IPS-20b (cell line): ENCODE results near the gene TECPR1.

Experiments used
- H3K27ac ChIP-seq: one replicate; pipeline ENCODE4 v1.5.1; 2013; ENCODE audit warnings: low read length
- H3K27me3 ChIP-seq: 2 replicates; pipeline ENCODE4 v1.6.1; 2013; ENCODE audit warnings: mild to moderate bottlenecking, low read length, inconsistent platforms; ENCODE audit not compliant: insufficient read depth
- H3K36me3 ChIP-seq: 2 replicates; pipeline ENCODE4 v1.6.1; 2013; ENCODE audit warnings: low read depth, mild to moderate bottlenecking, inconsistent platforms, low read length, moderate library complexity; ENCODE audit not compliant: insufficient read depth
- H3K4me1 ChIP-seq: 2 replicates; pipeline ENCODE4 v1.6.1; 2013; ENCODE audit warnings: mild to moderate bottlenecking, control low read depth, inconsistent platforms, low read length, moderate library complexity; ENCODE audit not compliant: insufficient read depth
- H3K4me3 ChIP-seq: 2 replicates; pipeline ENCODE4 v1.5.1; 2013; ENCODE audit warnings: mild to moderate bottlenecking, low read length, inconsistent platforms
- H3K9ac ChIP-seq: 2 replicates; pipeline ENCODE4 v1.6.1; 2013; ENCODE audit warnings: low read depth, mild to moderate bottlenecking, inconsistent platforms, low read length, moderate library complexity
- H3K9me3 ChIP-seq: 2 replicates; pipeline ENCODE4 v1.6.1; 2013; ENCODE audit warnings: mild to moderate bottlenecking, low read depth, low read length, inconsistent platforms; ENCODE audit not compliant: insufficient read depth

Gene TECPR1

DNA sequence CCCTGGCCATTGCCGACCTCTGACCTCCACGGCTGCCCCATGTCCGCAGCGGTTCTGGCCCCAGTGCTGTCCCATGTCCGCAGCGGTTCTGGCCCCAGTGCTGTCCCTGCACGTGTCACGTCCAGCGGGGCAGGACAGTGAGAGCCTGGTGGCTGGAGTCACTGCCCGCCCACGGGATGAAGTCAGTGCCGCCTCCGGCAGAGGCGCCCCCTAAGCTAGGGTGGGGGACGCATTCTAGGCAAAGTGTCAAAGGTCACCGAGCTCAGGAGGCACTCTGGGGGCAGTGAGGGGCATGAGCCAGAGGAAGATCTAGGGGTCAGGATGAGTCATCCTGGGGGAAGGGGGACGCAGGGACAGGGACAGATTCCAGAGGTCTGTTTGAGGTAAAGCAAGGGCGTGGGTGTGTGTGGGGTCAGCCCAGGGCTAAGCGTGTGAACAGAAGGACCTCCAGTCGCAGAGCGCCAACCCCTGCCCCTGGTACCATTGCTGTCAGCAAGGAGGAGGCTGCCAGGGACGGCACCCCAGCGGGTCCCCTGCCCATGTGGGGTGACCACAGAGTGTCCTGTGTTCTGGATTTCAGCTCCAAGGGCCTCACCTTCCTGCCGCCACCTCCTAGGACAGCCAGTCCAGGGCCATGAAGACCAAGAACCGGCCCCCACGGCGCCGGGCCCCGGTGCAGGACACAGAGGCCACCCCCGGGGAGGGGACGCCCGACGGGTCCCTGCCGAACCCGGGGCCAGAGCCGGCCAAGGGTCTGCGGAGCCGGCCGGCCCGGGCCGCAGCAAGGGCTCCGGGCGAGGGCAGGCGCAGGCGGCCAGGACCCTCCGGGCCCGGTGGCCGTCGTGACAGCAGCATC lies 40.1 kb downstream of the TECPR1 start:
- Histone ChIP-seq H3K4me3 (no peak overlapping the region), H3K27ac (no peak overlapping the region), H3K36me3 (peaks cover 5% of the 10 kb centered on the region), H3K9me3 (no peaks in the 10 kb centered on the region), H3K4me1 (no peaks in the 10 kb centered on the region), H3K27me3 (no peaks in the 10 kb centered on the region), H3K9ac (no peak overlapping the region)

GRCh38 chr7:98211221-98211675 lies 40.8 kb downstream of the TECPR1 start, which contains the start of gene BHLHA15:
TSS of gene BHLHA15 (plus strand) at chr7:98211439. CDS start at chr7:98212310, 871 bp downstream.
- H3K4me3 ChIP-seq = peak within 1 kb of the TSS; percentile 56; the same call in 1 of the 2 replicates
- H3K9ac ChIP-seq = no peak within 1 kb of the TSS

GRCh38 chr7:98210513-98211220 lies 41.4 kb downstream of the TECPR1 start:
- peak overlapping the region; percentile 56; the same call in 1 of the 2 replicates for H3K4me3 ChIP-seq
- H3K27me3 ChIP-seq = no peaks in the 10 kb centered on the region
- H3K36me3 ChIP-seq = peaks cover 16% of the 10 kb centered on the region
- no peak overlapping the region for H3K27ac ChIP-seq
- no peaks in the 10 kb centered on the region for H3K4me1 ChIP-seq
- no peaks in the 10 kb centered on the region for H3K9me3 ChIP-seq
- H3K9ac ChIP-seq = no peak overlapping the region

More at GRCh38 chr7:98211221-98211675, 40.8 kb downstream of the TECPR1 start, which contains the start of gene BHLHA15:
- Histone ChIP-seq H3K36me3 (peaks cover 10% of the 10 kb centered on the region), H3K4me1 (no peaks in the 10 kb centered on the region), H3K27me3 (no peaks in the 10 kb centered on the region), H3K27ac (no peak within 1 kb of the TSS), H3K9me3 (no peaks in the 10 kb centered on the region)

DNA sequence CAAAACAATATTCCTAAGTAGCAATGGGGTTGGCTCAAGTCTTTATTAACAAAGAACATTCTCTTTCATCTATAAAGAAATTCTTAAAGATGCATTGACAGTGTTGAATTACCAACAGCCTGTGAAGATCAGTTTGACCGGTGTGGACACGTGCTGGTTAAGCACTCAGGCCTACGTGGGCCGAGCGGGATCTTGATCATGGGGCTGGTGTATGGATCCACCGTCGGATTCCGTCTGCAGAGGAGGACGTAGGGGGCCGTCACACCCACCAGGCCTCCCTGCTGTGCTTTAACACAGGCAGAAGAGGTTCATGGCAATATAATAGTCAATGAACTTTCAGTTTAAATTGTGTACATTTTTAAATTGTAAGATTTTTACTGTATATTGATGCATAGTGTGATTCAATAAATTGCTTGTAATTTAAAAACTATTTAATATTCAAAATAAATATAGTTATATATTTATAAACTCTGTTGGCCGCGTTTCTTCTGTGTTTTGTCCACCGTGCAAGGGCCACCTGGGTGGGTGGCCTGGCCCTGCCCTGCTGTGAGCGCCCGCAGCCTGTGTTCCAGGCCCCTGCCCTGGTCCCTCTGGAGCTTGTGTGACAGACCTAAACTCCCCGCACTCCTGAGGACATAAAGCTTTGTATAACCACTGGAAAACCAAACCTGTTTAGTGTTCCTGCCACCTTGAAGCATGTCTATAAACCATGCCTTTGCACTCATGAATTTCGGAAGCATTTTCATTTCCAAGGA lies 42.7 kb downstream of the TECPR1 start:
- Histone ChIP-seq H3K4me3 (no peak overlapping the region), H3K27me3 (no peaks in the 10 kb centered on the region), H3K9me3 (no peaks in the 10 kb centered on the region), H3K9ac (no peak overlapping the region), H3K27ac (no peak overlapping the region), H3K36me3 (peaks cover 17% of the 10 kb centered on the region), H3K4me1 (no peaks in the 10 kb centered on the region)

GRCh38 chr7:98206451-98207330 lies 45.3 kb downstream of the TECPR1 start:
- Histone ChIP-seq H3K27me3 (no peaks in the 10 kb centered on the region), H3K4me3 (no peak overlapping the region), H3K9me3 (no peaks in the 10 kb centered on the region), H3K9ac (no peak overlapping the region), H3K27ac (no peak overlapping the region), H3K4me1 (no peaks in the 10 kb centered on the region), H3K36me3 (peaks cover 17% of the 10 kb centered on the region)

GRCh38 chr7:98205162-98205845 lies 46.7 kb downstream of the TECPR1 start:
- H3K9ac ChIP-seq = no peak overlapping the region
- H3K4me1 ChIP-seq = no peaks in the 10 kb centered on the region
- no peak overlapping the region for H3K4me3 ChIP-seq
- H3K27ac ChIP-seq = no peak overlapping the region
- no peaks in the 10 kb centered on the region for H3K9me3 ChIP-seq
- H3K36me3 ChIP-seq = peaks cover 17% of the 10 kb centered on the region
- no peaks in the 10 kb centered on the region for H3K27me3 ChIP-seq

DNA sequence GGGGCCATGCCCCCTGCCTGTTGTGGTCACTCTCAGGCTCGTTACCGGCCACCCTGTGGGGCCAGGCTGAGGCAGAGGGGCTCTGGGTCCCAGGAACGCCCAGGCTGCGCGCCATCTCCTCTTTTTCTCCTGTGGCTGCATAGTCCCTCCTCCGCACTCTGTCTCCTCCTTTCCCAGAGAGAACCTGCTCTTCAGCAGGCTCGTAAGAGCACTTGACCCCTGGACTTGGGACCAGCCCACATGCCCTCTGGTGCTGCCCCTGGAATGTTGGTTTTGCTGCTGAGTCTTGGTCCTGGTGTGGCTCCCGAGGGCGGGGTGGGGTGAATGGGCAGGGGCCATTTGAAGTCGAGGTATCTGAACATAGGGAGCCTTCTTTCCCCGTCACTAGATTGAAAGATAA lies 47.4 kb downstream of the TECPR1 start:
- Histone ChIP-seq H3K4me3 (no peak overlapping the region), H3K36me3 (peaks cover 17% of the 10 kb centered on the region), H3K4me1 (no peaks in the 10 kb centered on the region), H3K27me3 (no peaks in the 10 kb centered on the region), H3K27ac (no peak overlapping the region), H3K9ac (no peak overlapping the region), H3K9me3 (no peaks in the 10 kb centered on the region)

GRCh38 chr7:98203964-98204605 lies 47.9 kb downstream of the TECPR1 start:
- Histone ChIP-seq H3K27ac (no peak overlapping the region), H3K4me3 (no peak overlapping the region), H3K36me3 (peaks cover 17% of the 10 kb centered on the region), H3K9ac (no peak overlapping the region), H3K4me1 (no peaks in the 10 kb centered on the region), H3K27me3 (no peaks in the 10 kb centered on the region), H3K9me3 (no peaks in the 10 kb centered on the region)

GRCh38 chr7:98203261-98203963 lies 48.6 kb downstream of the TECPR1 start:
- Histone ChIP-seq H3K36me3 (peaks cover 17% of the 10 kb centered on the region), H3K9ac (no peak overlapping the region), H3K4me3 (no peak overlapping the region), H3K4me1 (no peaks in the 10 kb centered on the region), H3K9me3 (no peaks in the 10 kb centered on the region), H3K27ac (no peak overlapping the region), H3K27me3 (no peaks in the 10 kb centered on the region)
